Activated T-cell treated with anti-CD3 and anti-CD28 coated beads for 1 hour (primary cell): ENCODE results near the gene RABL2B.

ENCODE experiments used
- DNase-seq: peaks from one replicate; pipeline ENCODE4 v3.0.0-alpha.2; 2020; ENCODE audit warnings: low read depth

The RABL2B gene

GRCh38 chr22:50722048-50722701 lies 61.3 kb downstream of the RABL2B start:
- no peak for DNase-seq

- DNase-seq: no peak
Measured at GRCh38 chr22:50721257-50721844, 62.1 kb downstream of the RABL2B start.

- no peak for DNase-seq
Measured at GRCh38 chr22:50720301-50721256, 62.9 kb downstream of the RABL2B start.

GRCh38 chr22:50719814-50720300 lies 63.6 kb downstream of the RABL2B start:
- DNase-seq: no peak

GRCh38 chr22:50718352-50718709 lies 65.1 kb downstream of the RABL2B start:
- no peak for DNase-seq

GRCh38 chr22:50717709-50718351 lies 65.6 kb downstream of the RABL2B start:
- DNase-seq: no peak
